ENCODE data around the gene DPYSL5. TPM values are rescaled to one million over a fixed set of nuclear protein-coding genes. Genes with fewer than 3 reads are reported as not detected.
A peak's percentile ranks its signal among the peaks of the same experiment; 100 is the strongest.
"Not testable (repeated sequence)": the region's sequence is repeated elsewhere in the genome, so short reads cannot be mapped to it uniquely, and the experiment has no call there.

DPYSL5 gene
- total RNA-seq, 1 experiment from 2014 or later, result 4.4 TPM

GRCh38 chr2:26913606-26913998 is 65.7 kb downstream of the DPYSL5 start:
- Histone ChIP-seq H3K36me3 (replicated peaks; ENCODE audit: control insufficient read depth, insufficient read depth, low read length) (no peaks in the 10 kb centered on the region), H3K27me3 (ENCODE audit: control insufficient read depth, insufficient read depth, low read length) (no peaks in the 10 kb centered on the region; the same call in 1 of the 2 replicates), H3K4me3 (ENCODE audit: insufficient read depth, low read depth, low read length) (no peak overlapping the region)
- DNase-seq, result no peak

- Histone ChIP-seq H3K4me3 (ENCODE audit: insufficient read depth, low read depth, low read length) (no peak overlapping the region), H3K27me3 (ENCODE audit: control insufficient read depth, insufficient read depth, low read length) (no peaks in the 10 kb centered on the region; the same call in 1 of the 2 replicates), H3K36me3 (replicated peaks; ENCODE audit: control insufficient read depth, insufficient read depth, low read length) (no peaks in the 10 kb centered on the region)
- no peak for DNase-seq
These were observed 66.2 kb downstream of the DPYSL5 start for GRCh38 chr2:26913999-26914658.

- H3K4me3 ChIP-seq (ENCODE audit: insufficient read depth, low read depth, low read length), result no peak overlapping the region
- no peaks in the 10 kb centered on the region; the same call in 1 of the 2 replicates for H3K27me3 ChIP-seq (ENCODE audit: control insufficient read depth, insufficient read depth, low read length)
- no peaks in the 10 kb centered on the region for H3K36me3 ChIP-seq (replicated peaks; ENCODE audit: control insufficient read depth, insufficient read depth, low read length)
- no peak for DNase-seq
These were observed 66.9 kb downstream of the DPYSL5 start for GRCh38 chr2:26914659-26915310.

GRCh38 chr2:26915316-26915715 is 67.4 kb downstream of the DPYSL5 start:
- DNase-seq, result no peak
- Histone ChIP-seq H3K4me3 (ENCODE audit: insufficient read depth, low read depth, low read length) (no peak overlapping the region), H3K36me3 (replicated peaks; ENCODE audit: control insufficient read depth, insufficient read depth, low read length) (no peaks in the 10 kb centered on the region)

DNA sequence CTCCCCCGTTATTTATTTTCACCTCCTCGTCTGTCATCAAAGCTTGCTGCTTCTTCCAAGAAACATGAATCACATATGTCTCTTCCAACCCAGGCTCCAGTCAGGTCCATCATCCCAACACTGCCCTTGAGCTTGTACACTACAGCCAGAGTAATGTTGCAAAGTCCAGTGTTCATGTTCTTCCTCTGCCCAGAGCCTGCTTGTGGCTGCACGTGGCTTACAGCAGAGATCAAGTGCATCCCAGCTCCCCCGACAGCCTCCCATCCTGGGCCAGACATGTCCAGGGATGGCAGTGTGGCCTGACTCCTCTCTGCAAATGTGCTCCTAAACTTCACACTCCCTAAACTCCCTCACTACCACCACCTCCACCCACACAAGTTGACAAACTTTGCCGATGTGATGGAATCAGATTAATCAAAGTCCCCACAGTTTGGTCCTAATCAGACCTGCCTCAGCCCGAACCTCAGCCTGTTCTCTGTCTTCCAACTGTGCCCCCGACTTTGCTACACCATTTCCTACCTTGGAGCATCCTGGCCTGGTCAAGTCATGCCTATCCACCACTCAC is 68.3 kb downstream of the DPYSL5 start:
- no peaks in the 10 kb centered on the region; the same call in 1 of the 2 replicates for H3K27me3 ChIP-seq (ENCODE audit: control insufficient read depth, insufficient read depth, low read length)
- no peak for DNase-seq
- H3K36me3 ChIP-seq (replicated peaks; ENCODE audit: control insufficient read depth, insufficient read depth, low read length), result no peaks in the 10 kb centered on the region
- no peak overlapping the region for H3K4me3 ChIP-seq (ENCODE audit: insufficient read depth, low read depth, low read length)

More at GRCh38 chr2:26915316-26915715, 67.4 kb downstream of the DPYSL5 start:
- no peaks in the 10 kb centered on the region; the same call in 1 of the 2 replicates for H3K27me3 ChIP-seq (ENCODE audit: control insufficient read depth, insufficient read depth, low read length)

GRCh38 chr2:26917135-26917836 is 69.4 kb downstream of the DPYSL5 start:
- no peak overlapping the region for H3K4me3 ChIP-seq (ENCODE audit: insufficient read depth, low read depth, low read length)
- DNase-seq, result no peak
- no peaks in the 10 kb centered on the region; the same call in 1 of the 2 replicates for H3K27me3 ChIP-seq (ENCODE audit: control insufficient read depth, insufficient read depth, low read length)
- H3K36me3 ChIP-seq (replicated peaks; ENCODE audit: control insufficient read depth, insufficient read depth, low read length), result no peaks in the 10 kb centered on the region

GRCh38 chr2:26921323-26921722 is 73.4 kb downstream of the DPYSL5 start:
- H3K4me3 ChIP-seq (ENCODE audit: insufficient read depth, low read depth, low read length), result no peak overlapping the region
- no peaks in the 10 kb centered on the region; the same call in 1 of the 2 replicates for H3K27me3 ChIP-seq (ENCODE audit: control insufficient read depth, insufficient read depth, low read length)
- DNase-seq, result no peak
- no peaks in the 10 kb centered on the region for H3K36me3 ChIP-seq (replicated peaks; ENCODE audit: control insufficient read depth, insufficient read depth, low read length)

DNA sequence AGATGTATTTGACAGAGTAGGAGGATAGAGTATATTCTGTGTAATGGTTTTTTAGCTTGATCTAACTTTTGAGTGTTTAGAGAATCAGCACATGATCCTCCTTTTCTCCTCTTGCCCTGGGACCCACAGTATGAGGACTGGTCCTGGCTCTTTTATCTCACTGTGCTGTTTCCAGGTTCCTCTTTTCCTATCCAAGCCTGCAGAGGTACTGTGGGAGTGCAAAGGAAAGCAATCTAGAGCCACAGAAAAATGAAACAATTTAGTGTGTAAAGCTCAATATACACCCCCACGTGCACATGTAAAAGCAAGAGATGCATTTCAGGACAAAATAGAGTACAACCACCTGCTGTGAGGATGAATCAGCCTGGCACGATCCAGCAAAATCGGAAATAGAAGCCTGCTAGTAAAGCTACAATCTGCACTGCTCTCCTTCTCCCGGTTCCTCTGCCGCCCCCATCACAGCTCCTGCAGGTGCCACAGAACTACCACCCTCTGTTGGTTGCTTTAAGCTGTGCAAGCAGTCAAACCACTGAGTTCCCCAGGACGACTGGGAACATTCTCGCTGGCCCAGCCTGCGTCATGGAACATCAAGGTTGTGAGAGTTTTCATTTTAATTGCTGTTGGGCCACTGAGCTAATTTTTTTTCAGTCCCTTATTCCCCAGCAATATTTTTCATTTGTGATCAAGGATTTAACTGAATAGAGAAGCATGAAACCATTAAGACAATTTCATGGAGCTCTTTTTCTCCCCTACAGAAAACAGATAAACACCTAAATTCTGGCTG is 74.7 kb downstream of the DPYSL5 start:
- H3K27me3 ChIP-seq (ENCODE audit: control insufficient read depth, insufficient read depth, low read length), result no peaks in the 10 kb centered on the region
- no peak overlapping the region for H3K4me3 ChIP-seq (ENCODE audit: insufficient read depth, low read depth, low read length)
- peak; percentile 89 for DNase-seq
- no peaks in the 10 kb centered on the region for H3K36me3 ChIP-seq (replicated peaks; ENCODE audit: control insufficient read depth, insufficient read depth, low read length)

- DNase-seq; H3K27me3 ChIP-seq (ENCODE audit: control insufficient read depth, insufficient read depth, low read length); H3K4me3 ChIP-seq (ENCODE audit: insufficient read depth, low read depth, low read length); H3K36me3 ChIP-seq (replicated peaks; ENCODE audit: control insufficient read depth, insufficient read depth, low read length): not testable (repeated sequence)
These were observed 75.2 kb downstream of the DPYSL5 start for GRCh38 chr2:26923189-26923466.

DNA sequence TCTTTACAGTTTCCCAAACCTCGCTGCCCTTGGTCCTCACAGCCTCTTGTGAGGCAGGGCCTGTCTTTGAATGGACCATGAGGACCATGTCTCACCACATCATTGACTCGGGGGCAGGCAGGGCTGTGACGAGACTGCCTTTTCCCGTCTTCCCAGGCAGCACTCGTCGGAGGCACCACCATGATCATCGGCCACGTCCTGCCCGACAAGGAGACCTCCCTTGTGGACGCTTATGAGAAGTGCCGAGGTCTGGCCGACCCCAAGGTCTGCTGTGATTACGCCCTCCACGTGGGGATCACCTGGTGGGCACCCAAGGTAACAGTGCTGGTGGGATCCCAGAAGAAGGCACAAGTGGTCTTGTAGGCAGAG is 76.8 kb downstream of the DPYSL5 start:
- DNase-seq, result no peak
- Histone ChIP-seq H3K36me3 (replicated peaks; ENCODE audit: control insufficient read depth, insufficient read depth, low read length) (no peaks in the 10 kb centered on the region), H3K4me3 (ENCODE audit: insufficient read depth, low read depth, low read length) (no peak overlapping the region), H3K27me3 (ENCODE audit: control insufficient read depth, insufficient read depth, low read length) (no peaks in the 10 kb centered on the region)

- DNase-seq, result peak; percentile 57
- H3K4me3 ChIP-seq (ENCODE audit: insufficient read depth, low read depth, low read length), result no peak overlapping the region
- no peaks in the 10 kb centered on the region for H3K36me3 ChIP-seq (replicated peaks; ENCODE audit: control insufficient read depth, insufficient read depth, low read length)
- no peaks in the 10 kb centered on the region for H3K27me3 ChIP-seq (ENCODE audit: control insufficient read depth, insufficient read depth, low read length)
These were observed 77.3 kb downstream of the DPYSL5 start for GRCh38 chr2:26925100-26925791.

GRCh38 chr2:26927221-26927620 is 79.3 kb downstream of the DPYSL5 start:
- no peaks in the 10 kb centered on the region for H3K36me3 ChIP-seq (replicated peaks; ENCODE audit: control insufficient read depth, insufficient read depth, low read length)
- H3K4me3 ChIP-seq (ENCODE audit: insufficient read depth, low read depth, low read length), result no peak overlapping the region
- H3K27me3 ChIP-seq (ENCODE audit: control insufficient read depth, insufficient read depth, low read length), result no peaks in the 10 kb centered on the region
- DNase-seq, result no peak

- no peak for DNase-seq
- H3K27me3 ChIP-seq (ENCODE audit: control insufficient read depth, insufficient read depth, low read length), result no peaks in the 10 kb centered on the region; the same call in 1 of the 2 replicates
- H3K4me3 ChIP-seq (ENCODE audit: insufficient read depth, low read depth, low read length), result no peak overlapping the region
- H3K36me3 ChIP-seq (replicated peaks; ENCODE audit: control insufficient read depth, insufficient read depth, low read length), result no peaks in the 10 kb centered on the region
These were observed 85.0 kb downstream of the DPYSL5 start for GRCh38 chr2:26932974-26933373.

All from H7 (cell line).